ENCODE data around the gene BMPR2.
"Not testable (repeated sequence)": the region's sequence is repeated elsewhere in the genome, so short reads cannot be mapped to it uniquely, and the experiment has no call there.

BMPR2 gene

DNA sequence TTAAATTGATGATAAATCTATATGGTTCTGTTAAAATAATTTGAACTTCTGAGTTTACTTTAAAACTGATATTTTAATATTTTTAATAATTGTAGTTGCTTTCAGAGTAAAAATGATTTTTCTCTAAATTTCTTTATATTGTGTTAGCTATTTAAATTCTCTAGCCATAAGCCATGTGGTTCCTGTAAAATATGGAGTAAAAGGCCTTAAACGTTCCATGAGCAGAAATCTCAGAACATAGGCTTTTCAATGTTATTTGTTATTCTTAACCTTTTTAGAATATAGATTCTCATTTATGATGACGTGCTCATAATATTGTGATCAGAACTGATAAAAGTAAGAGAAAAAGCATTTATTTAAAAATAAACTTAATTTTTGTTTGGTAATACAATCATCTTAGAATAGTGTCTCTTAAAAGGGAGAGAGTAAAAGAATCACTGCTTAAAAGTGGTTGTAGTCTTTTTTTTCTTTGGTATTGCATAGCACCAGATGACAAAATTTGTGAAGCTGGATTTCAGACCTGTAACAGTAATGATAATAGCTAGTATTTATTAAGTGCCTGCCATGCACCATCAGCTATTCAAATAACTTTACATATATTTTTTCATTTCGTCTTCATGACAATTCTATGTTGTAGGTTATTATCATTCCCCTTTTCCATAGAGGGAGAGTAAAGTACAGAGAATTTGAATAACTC, 2.7 kb downstream of the BMPR2 start:
- in situ Hi-C loops (cut with HindIII; ENCODE audit: low sequenced_read_pairs), result no loop called here

- in situ Hi-C loops (cut with HindIII; ENCODE audit: low sequenced_read_pairs), result no loop called here
Observed at GRCh38 chr2:202382684-202383083, 6.6 kb downstream of the BMPR2 start.

DNA sequence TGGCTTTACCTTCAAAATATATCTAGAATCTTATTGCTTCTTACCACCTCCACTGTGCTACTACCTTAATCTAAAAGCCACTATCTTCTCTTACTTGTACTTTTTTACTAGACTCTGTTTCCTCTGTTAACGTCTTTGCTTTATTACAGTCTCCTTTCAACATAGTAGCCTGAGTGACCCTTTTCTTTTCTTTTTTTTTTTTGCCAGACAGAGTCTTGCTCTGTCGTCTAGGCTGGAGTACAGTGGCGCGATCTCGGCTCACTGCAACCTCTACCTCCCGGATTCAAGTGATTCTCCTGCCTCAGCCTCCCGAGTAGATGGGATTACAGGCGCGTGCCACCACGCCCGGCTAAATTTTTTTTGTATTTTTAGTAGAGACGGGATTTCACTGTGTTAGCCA, 10.4 kb downstream of the BMPR2 start:
- in situ Hi-C loops (cut with HindIII; ENCODE audit: low sequenced_read_pairs), result not testable (repeated sequence)

- in situ Hi-C loops (cut with HindIII; ENCODE audit: low sequenced_read_pairs), result no loop called here
Observed at GRCh38 chr2:202387608-202388342, 11.6 kb downstream of the BMPR2 start.

DNA sequence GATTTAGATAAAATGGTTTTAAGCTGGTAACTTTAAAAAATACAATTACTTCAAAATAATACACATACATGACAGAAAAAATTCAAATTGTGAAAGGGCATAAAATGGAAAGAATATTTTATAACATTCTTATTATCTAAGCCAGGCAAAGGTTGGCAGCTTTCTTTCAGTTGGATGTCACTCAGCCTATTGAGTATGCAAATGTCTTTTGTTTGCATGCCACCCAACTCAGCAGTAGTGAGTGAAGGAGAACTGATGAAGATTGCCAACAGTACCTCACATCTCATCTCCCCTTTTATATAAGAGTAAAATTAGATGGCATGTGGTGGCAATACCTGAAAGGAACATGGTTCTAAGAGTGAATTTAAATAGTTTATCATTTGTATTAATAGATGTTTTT, 24.8 kb downstream of the BMPR2 start:
- in situ Hi-C loops (cut with HindIII; ENCODE audit: low sequenced_read_pairs), result no loop called here

GRCh38 chr2:202405798-202406197, 29.7 kb downstream of the BMPR2 start:
- in situ Hi-C loops (cut with HindIII; ENCODE audit: low sequenced_read_pairs), result no loop called here

DNA sequence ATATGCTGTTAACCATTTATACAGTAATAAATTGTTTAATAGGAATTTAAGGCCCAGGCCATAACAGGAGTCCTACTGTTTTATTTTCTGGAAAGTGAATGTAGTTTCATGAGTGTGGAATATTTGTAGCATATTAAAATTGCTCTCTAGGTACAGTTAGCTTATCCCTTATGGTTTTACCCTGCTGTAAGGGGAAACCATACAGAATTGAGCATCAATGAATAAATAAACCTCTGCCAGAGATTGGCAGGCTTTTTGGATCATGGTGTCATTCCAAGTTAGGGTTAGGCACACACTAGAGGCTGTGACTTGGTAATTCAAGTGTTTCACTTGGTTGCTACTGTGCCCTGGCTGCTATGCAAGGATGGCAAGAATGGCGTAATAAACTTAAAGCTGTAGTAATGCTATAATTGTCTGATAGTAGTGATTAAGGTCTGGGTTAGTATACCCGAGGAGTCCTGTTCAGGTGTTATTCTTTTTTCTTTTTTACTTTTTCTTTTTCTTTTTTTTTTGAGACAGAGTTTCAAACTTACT, 30.4 kb downstream of the BMPR2 start:
- in situ Hi-C loops (cut with HindIII; ENCODE audit: low sequenced_read_pairs), result no loop called here

- in situ Hi-C loops (cut with HindIII; ENCODE audit: low sequenced_read_pairs), result no loop called here
Observed at GRCh38 chr2:202408546-202409140, 32.5 kb downstream of the BMPR2 start.

GRCh38 chr2:202410092-202410491, 34.0 kb downstream of the BMPR2 start:
- in situ Hi-C loops (cut with HindIII; ENCODE audit: low sequenced_read_pairs), result no loop called here

DNA sequence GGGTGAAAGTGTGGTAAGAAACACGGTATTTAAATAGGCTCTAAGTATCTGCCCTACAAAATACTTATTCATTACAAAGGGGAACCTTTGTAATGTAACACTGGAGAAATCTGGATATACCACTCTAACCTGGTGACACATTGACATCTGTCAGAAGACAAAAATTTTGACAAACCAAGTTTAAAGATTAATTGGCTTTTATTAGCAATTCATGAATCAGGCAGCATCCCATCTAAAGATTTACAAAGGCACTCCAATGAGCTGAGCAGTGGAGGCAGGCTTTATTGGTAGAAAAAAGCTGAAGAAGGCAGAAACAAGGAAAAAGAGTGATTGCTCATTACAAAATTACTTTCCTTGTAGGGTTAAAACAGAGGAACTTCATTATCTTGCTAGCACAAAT, 35.0 kb downstream of the BMPR2 start:
- in situ Hi-C loops (cut with HindIII; ENCODE audit: low sequenced_read_pairs), result no loop called here

DNA sequence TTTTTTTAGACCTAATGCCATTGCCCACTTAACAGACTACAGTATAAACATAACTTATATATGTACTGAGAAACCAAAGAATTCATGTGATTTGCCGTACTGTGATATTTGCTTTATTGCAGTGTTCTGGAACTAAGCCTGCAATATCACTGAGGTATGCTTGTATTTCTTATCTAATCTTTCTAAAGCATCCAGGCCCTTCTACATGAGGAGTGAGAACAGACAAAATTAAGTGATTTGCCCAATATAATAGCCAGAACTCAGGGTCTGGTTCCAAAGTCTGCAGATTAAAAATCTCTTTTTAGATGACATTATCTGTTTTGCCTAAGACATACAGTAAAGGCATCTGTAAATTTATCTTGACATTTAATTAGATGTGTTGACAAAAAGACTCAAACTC, 41.9 kb downstream of the BMPR2 start:
- in situ Hi-C loops (cut with HindIII; ENCODE audit: low sequenced_read_pairs), result no loop called here

- in situ Hi-C loops (cut with HindIII; ENCODE audit: low sequenced_read_pairs), result no loop called here
Observed at GRCh38 chr2:202418511-202418910, 42.4 kb downstream of the BMPR2 start.

DNA sequence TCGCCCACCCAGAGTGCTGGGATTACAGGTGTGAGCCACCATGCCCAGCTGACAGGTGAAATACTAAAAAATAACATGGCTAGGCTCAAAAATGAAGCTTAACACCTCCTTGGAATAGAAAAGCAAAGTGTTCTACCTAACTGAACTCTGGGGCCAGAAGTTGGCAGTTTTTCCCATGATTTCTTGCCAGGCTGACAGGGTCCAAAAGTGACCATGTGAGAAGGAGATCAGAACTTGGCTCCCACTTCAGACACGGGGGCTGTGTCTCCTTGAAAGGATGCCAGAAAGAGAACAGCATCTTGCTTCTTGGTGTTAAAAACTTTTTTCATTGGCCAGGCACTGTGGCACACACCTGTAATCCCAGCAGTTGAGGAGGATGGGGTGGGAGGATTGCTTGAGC, 47.0 kb downstream of the BMPR2 start:
- in situ Hi-C loops (cut with HindIII; ENCODE audit: low sequenced_read_pairs), result no loop called here

GRCh38 chr2:202425036-202425435, 48.9 kb downstream of the BMPR2 start:
- in situ Hi-C loops (cut with HindIII; ENCODE audit: low sequenced_read_pairs), result no loop called here

- in situ Hi-C loops (cut with HindIII; ENCODE audit: low sequenced_read_pairs), result no loop called here
Observed at GRCh38 chr2:202426751-202427150, 50.6 kb downstream of the BMPR2 start.

DNA sequence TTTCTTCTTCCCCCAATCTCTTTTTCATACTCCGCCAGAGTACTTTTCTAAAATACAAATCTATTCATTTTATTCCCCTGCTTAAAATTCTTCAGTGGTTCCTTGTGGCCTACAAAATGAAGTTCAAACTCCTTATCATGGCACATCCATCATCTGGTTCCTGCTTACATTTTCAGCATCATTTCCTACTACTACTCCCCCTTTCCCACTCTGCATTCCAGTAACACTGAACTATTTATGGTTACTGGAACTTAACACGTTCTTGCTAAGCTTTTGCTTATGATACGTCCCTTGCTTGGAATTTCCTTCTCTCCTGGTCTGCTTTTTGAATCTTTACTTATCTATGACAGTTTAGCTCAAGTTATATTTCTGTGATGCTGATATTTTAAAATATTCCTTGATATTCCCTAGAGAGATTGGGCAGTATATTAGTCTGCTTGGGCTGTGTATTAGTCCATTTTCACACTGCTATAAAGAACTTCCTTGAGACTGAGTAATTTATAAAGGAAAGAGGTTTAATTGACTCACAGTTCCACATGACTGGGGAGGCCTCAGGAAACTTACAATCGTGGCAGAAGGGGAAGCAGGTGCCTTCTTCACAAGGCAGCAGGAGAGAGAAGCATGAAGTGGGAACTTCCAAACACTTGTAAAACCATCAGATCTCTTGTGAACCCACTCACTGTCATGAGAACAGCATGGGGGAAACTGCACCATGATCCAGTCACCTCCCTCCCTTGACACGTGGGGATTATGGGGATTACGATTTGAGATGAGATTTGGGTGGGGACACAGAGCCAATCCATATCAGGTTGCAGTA, 53.2 kb downstream of the BMPR2 start:
- in situ Hi-C loops (cut with HindIII; ENCODE audit: low sequenced_read_pairs), result no loop called here

DNA sequence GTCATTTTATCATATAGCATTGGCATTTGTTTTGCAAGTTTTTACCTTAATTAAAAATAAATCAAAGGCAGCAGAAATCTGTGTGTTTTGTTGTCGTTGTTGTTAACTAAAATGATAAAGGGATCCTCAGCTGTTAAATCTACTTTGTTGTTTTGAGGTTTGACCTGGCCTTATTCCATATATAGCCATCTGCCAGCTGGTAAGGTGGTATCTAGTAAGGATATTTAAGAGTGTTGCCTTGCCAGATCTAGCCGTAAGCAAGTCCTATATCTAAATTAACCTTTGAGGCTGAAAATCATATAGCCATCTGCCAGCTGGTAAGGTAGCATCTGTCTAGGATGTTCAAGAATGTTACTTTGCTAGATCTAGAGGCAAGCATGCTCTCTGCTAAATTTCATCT, 56.6 kb downstream of the BMPR2 start:
- in situ Hi-C loops (cut with HindIII; ENCODE audit: low sequenced_read_pairs), result no loop called here

DNA sequence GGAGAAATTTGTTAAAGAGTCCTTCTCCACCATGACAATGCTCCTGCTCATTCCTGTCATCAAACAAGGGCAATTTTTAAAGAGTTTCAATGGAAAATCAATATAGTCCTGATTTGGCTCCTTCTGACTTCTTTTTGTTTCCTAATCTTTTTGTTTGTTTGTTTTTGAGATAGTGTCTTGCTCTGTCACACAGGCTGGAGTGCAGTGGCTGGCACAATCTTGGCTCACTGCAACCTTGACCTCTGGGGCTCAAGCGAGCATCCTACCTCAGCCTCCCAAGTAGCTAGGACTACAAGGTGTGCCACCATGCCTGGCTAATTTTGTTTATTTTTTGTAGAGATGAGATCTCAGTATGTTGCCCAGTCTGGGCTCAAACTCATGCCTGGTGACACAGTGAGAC, 58.3 kb downstream of the BMPR2 start:
- in situ Hi-C loops (cut with HindIII; ENCODE audit: low sequenced_read_pairs), result no loop called here

DNA sequence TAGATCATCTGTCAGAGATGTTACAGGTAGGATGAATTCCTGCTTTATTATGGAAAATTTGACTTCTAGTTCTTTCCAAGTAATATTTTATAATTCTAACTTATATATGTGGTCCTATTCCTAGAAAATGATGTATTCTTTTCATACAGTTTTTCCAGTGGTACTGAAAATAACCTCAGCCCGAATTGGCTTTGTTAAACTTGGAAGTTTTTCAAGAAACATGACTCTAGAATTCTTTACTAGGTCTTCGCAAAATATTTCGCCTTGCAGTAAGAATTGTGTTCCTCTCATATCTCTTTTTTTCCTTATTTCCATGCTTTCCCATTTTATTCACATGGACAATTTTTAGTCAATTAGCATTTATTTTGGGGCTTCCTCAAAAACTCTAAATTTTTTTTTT, 60.5 kb downstream of the BMPR2 start:
- in situ Hi-C loops (cut with HindIII; ENCODE audit: low sequenced_read_pairs), result no loop called here

- in situ Hi-C loops (cut with HindIII; ENCODE audit: low sequenced_read_pairs), result not testable (repeated sequence)
Observed at GRCh38 chr2:202440117-202440516, 64.0 kb downstream of the BMPR2 start.

DNA sequence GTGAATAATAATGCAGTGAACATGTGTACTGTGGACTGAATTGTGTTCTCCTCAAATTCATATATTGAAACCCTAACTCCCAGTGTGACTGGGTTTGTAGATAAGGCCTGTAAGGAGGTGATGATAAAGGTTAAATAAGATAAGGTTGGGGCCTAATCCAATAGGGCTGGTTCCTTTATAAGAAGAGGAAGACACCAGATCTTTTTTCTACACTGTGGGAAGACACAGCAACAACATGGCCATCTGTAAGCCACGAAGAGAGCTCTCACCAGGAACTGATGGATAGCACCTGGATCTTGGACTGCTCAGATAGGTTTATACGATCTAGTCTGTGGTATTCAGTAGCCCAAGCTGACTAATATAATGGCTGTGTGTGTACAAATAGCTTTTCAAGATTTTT, 66.8 kb downstream of the BMPR2 start:
- in situ Hi-C loops (cut with HindIII; ENCODE audit: low sequenced_read_pairs), result no loop called here

All from endothelial cell of hepatic sinusoid (primary cell).